ENCODE data around the gene SERINC4. TPM values are rescaled to one million over a fixed set of nuclear protein-coding genes. Genes with fewer than 3 reads are reported as not detected.

SERINC4 gene
- total and polyA plus RNA-seq, 2 donors (not counting 1 experiment from before 2014, with no cell fraction given), result 0.32 TPM; not detected in 1

DNA sequence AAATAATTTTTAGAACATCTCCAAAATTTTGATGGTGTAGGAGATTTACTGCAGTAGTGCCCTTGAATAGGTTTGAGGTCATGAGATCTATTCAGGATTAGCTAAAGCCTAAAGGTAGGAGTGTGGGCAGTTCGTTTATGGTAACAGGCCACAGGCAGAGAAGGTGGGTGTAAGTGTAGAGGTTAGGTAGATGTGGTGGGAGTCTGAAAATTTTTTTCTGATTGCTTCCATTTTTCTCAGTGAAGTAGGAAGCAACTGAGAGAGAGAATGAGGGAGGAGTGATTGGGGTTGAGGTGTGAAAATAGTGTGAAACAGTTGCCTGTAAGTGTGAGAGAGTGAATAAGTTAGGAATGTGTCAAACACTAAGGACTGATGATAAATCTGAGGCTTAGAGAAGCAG is 21.0 kb downstream of the SERINC4 start:
- no peak for DNase-seq
- WGBS (ENCODE audit: insufficient coverage), result 60% methylated on average over 1 of the region's 1 CpG
- peaks cover 24% of the 10 kb centered on the region for H4K20me1 ChIP-seq (ENCODE audit: control insufficient read depth, insufficient read depth, low read length, poor library complexity, severe bottlenecking)
- H3K27ac ChIP-seq (ENCODE audit: low read length in 2 of 2), result no peak overlapping the region
- H3K36me3 ChIP-seq (replicated peaks in 1 of 2; ENCODE audit: control extremely low read depth in 1 of 2, control insufficient read depth in 1 of 2, extremely low read depth in 1 of 2, insufficient read depth in 2 of 2, low read length in 1 of 2), result peaks cover 0 to 12% of the 10 kb centered on the region in 2 experiments
- Mint-ChIP-seq H3K4me3 (no peak overlapping the region), H3K4me1 (peaks cover 40% of the 10 kb centered on the region), H3K27me3 (no peaks in the 10 kb centered on the region), H3K27ac (no peak overlapping the region), H3K9me3 (ENCODE audit: insufficient read depth) (no peaks in the 10 kb centered on the region)
- TF ChIP-seq EZH2 (IDR thresholded peaks at IDR 0.05; ENCODE audit: borderline replicate concordance, insufficient read depth, low read depth, low read length, poor library complexity, severe bottlenecking) (no peak), CTCF (IDR thresholded peaks at IDR 0.05) (no peak)
- H3K4me1 ChIP-seq (ENCODE audit: control insufficient read depth in 2 of 2, insufficient read depth in 2 of 2, low read length in 2 of 2), result peaks cover 16 to 30% of the 10 kb centered on the region in 2 donors
- no peak overlapping the region for H3K9ac ChIP-seq (ENCODE audit: low read length)
- H3K79me2 ChIP-seq (ENCODE audit: control insufficient read depth, insufficient read depth, low read length), result peaks cover 10% of the 10 kb centered on the region
- ChIA-PET POLR2A (interaction anchor here (4.8 kb wide), 1 partner anchor 11 kb away, joined by 72 read pairs; the partner anchor contains the start of gene SERF2), CTCF (interaction anchor here (1.0 to 11.4 kb wide), 3 partner anchors 10 to 36 kb away, joined by 3 to 150 read pairs (median 16); partner anchors contain the start of gene SERF2)
- intact Hi-C loops (cut with micrococcal nuclease), result no loop called here
- H3K9me3 ChIP-seq (ENCODE audit: control extremely low read depth in 1 of 3, control insufficient read depth in 2 of 3, insufficient read depth in 1 of 3, low read length in 2 of 3), result no peaks in the 10 kb centered on the region
- no peak overlapping the region for H3K4me3 ChIP-seq (ENCODE audit: control extremely low read depth in 1 of 5, extremely low read depth in 1 of 5, insufficient read depth in 1 of 5, low read depth in 2 of 5, low read length in 4 of 5)
- no peak overlapping the region for H3K4me2 ChIP-seq (replicated peaks; ENCODE audit: low read depth, low read length, poor library complexity, severe bottlenecking)
- H2AFZ ChIP-seq (ENCODE audit: insufficient read depth, low read depth, low read length, poor library complexity, severe bottlenecking), result no peak overlapping the region
- ATAC-seq (ENCODE audit: low read depth), result no peak
- H3K27me3 ChIP-seq (replicated peaks in 1 of 4; ENCODE audit: control extremely low read depth in 1 of 4, control insufficient read depth in 3 of 4, insufficient read depth in 4 of 4, low read length in 3 of 4), result no peaks in the 10 kb centered on the region

DNA sequence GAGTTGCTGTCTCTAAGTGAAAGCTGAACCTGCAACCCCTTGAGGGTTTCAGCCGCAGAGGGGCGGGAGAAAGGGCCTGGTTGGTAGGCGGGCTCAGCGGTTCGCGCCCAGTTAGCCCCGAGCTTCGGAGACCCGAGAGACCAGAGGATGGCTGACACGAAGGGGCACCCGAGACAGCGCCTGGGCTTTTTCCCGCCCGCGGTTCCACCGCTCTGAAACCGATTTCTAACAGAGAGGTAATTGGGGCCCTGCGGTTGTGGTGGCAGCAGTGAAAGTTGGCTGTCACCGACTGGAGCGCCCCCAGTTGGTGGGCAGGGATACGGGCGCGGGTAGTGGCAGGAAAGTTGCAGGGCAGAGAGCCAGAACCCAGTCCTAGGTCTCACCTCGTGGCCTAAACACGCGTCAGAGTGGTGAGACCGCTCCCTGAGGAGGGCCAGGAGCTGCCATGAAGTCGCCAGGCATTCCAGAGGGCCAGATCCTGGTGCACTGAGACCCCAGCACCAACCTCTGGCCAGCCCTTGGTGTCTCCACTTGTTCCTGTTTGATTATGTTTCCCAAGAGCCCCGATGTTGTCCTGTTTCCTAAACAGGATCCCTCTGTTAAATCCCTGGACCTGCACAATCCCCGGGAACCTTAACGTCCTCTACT is 22.6 kb downstream of the SERINC4 start:
- H3K4me1 Mint-ChIP-seq, result peaks cover 43% of the 10 kb centered on the region
- peak; percentile 91 for DNase-seq
- Histone ChIP-seq H3K4me2 (replicated peaks; ENCODE audit: low read depth, low read length, poor library complexity, severe bottlenecking) (peak overlapping the region; percentile 96), H3K36me3 (replicated peaks in 1 of 2; ENCODE audit: control extremely low read depth in 1 of 2, control insufficient read depth in 1 of 2, extremely low read depth in 1 of 2, insufficient read depth in 2 of 2, low read length in 1 of 2) (peaks cover 6 to 25% of the 10 kb centered on the region in 2 experiments), H2AFZ (ENCODE audit: insufficient read depth, low read depth, low read length, poor library complexity, severe bottlenecking) (peak overlapping the region; percentile 75), H3K9me3 (ENCODE audit: control extremely low read depth in 1 of 3, control insufficient read depth in 2 of 3, insufficient read depth in 1 of 3, low read length in 2 of 3) (no peaks in the 10 kb centered on the region), H3K4me1 (ENCODE audit: control insufficient read depth in 2 of 2, insufficient read depth in 2 of 2, low read length in 2 of 2) (peaks cover 16 to 30% of the 10 kb centered on the region in 2 donors), H3K27ac (ENCODE audit: low read length in 2 of 2) (peak overlapping the region; percentile 73 to 76), H3K79me2 (ENCODE audit: control insufficient read depth, insufficient read depth, low read length) (peaks cover 10% of the 10 kb centered on the region), H4K20me1 (ENCODE audit: control insufficient read depth, insufficient read depth, low read length, poor library complexity, severe bottlenecking) (peaks cover 39% of the 10 kb centered on the region), H3K9ac (ENCODE audit: low read length) (peak overlapping the region; percentile 78), H3K4me3 (ENCODE audit: control extremely low read depth in 1 of 5, extremely low read depth in 1 of 5, insufficient read depth in 1 of 5, low read depth in 2 of 5, low read length in 4 of 5) (peak overlapping the region; percentile 78 to 93 (median 88)), H3K27me3 (replicated peaks in 1 of 4; ENCODE audit: control extremely low read depth in 1 of 4, control insufficient read depth in 3 of 4, insufficient read depth in 4 of 4, low read length in 3 of 4) (no peaks in the 10 kb centered on the region)
- no peaks in the 10 kb centered on the region for H3K9me3 Mint-ChIP-seq (ENCODE audit: insufficient read depth)
- H3K27me3 Mint-ChIP-seq, result no peaks in the 10 kb centered on the region
- H3K27ac Mint-ChIP-seq, result peak overlapping the region; percentile 97
- ATAC-seq (ENCODE audit: low read depth), result peak; percentile 55
- 1% methylated on average over 29 of the region's 31 CpGs for WGBS (ENCODE audit: insufficient coverage)
- ChIA-PET CTCF (interaction anchor here (0.8 to 11.4 kb wide), 12 partner anchors 9 to 66 kb away, joined by 3 to 150 read pairs (median 6); partner anchors contain the start of genes HYPK, MFAP1, SERF2 and SERINC4), POLR2A (interaction anchor here (0.8 to 4.8 kb wide), 11 partner anchors 12 to 266 kb away, joined by 3 to 72 read pairs (median 9); partner anchors contain the start of genes HYPK, MFAP1, PDIA3 and SERF2)
- peak overlapping the region; percentile 96 for H3K4me3 Mint-ChIP-seq
- intact Hi-C loops (cut with micrococcal nuclease), result loop anchor here (1.0 kb wide), 1 partner anchor 8 kb away; no protein-coding TSS in a partner anchor
- TF ChIP-seq CTCF (IDR thresholded peaks at IDR 0.05) (peak; percentile 93), EZH2 (IDR thresholded peaks at IDR 0.05; ENCODE audit: borderline replicate concordance, insufficient read depth, low read depth, low read length, poor library complexity, severe bottlenecking) (no peak)
